GM10266 (cell line): ENCODE results near the gene AMBN.

ENCODE experiments used
- DNase-seq: peaks from one replicate; pipeline ENCODE4 v3.0.0; 2012; ENCODE audit errors: extremely low spot score
- CTCF ChIP-seq: IDR thresholded peaks from 2 replicates; pipeline ENCODE4 v1.5.1; 2012; ENCODE audit warnings: mild to moderate bottlenecking, low read depth; ENCODE audit not compliant: control insufficient read depth, insufficient read depth; ENCODE audit errors: missing control alignments

The AMBN gene

GRCh38 chr4:70594196-70594595 is 2.1 kb downstream of the AMBN start:
- DNase-seq, result no peak
- TF ChIP-seq CTCF, result no peak

- no peak for DNase-seq
- TF ChIP-seq CTCF, result no peak
These were observed 8.2 kb downstream of the AMBN start for GRCh38 chr4:70600305-70600704.

GRCh38 chr4:70600977-70601376 is 8.9 kb downstream of the AMBN start:
- TF ChIP-seq CTCF, result no peak
- no peak for DNase-seq

- peak; percentile 90 for TF ChIP-seq CTCF
- DNase-seq, result peak; percentile 47
These were observed 9.5 kb downstream of the AMBN start for GRCh38 chr4:70601422-70602039.

- TF ChIP-seq CTCF, result no peak
- no peak for DNase-seq
These were observed 11.8 kb downstream of the AMBN start for GRCh38 chr4:70603856-70604255.

- no peak for DNase-seq
- TF ChIP-seq CTCF, result no peak
These were observed 14.4 kb downstream of the AMBN start for GRCh38 chr4:70606459-70606858.

GRCh38 chr4:70607334-70607853 is 15.3 kb downstream of the AMBN start:
- TF ChIP-seq CTCF, result no peak
- DNase-seq, result no peak
